ENCODE results near the gene ETV3L.
"Not testable (repeated sequence)": the region's sequence is repeated elsewhere in the genome, so short reads cannot be mapped to it uniquely, and the experiment has no call there.

ETV3L gene

DNA sequence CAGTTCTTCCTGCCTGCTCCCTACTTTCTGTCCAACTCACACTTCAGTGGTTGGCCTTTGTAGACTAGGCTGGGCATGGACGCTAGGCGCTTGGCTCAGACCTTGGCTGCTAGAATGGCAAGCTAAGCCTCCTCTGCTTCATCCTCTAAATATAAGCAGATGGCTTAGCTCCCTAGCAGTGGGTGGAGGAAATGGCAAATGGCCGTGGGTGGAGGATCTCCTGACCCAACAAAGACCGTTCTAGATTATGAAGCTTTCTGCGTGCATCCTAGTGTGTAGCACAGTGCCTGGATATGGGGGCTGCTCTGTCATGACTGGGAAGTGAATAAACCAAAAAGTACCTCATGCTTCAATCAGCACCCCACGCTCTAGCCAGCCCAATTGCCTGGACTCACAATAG, 10.4 kb upstream of the ETV3L start:
- TF ChIP-seq POLR2A (IDR thresholded peaks at IDR 0.05; ENCODE audit: low read depth, low read length) = no peak
- no peak for TF ChIP-seq POLR2AphosphoS5 (IDR thresholded peaks at IDR 0.05; ENCODE audit: low read depth, low read length)
- TF ChIP-seq SPI1 (IDR thresholded peaks at IDR 0.05; ENCODE audit: low read depth, low read length) = no peak
- TF ChIP-seq POU2F2 (IDR thresholded peaks at IDR 0.05; ENCODE audit: low read depth, low read length) = no peak
- no peak for TF ChIP-seq PAX5 (IDR thresholded peaks at IDR 0.05; ENCODE audit: insufficient read depth, low read length, severe bottlenecking)
- no peak for TF ChIP-seq TAF1 (IDR thresholded peaks at IDR 0.05; ENCODE audit: low read depth, low read length)
- DNase-seq (ENCODE audit: insufficient read length, low spot score) (no peak), FAIRE-seq (no peak)

DNA sequence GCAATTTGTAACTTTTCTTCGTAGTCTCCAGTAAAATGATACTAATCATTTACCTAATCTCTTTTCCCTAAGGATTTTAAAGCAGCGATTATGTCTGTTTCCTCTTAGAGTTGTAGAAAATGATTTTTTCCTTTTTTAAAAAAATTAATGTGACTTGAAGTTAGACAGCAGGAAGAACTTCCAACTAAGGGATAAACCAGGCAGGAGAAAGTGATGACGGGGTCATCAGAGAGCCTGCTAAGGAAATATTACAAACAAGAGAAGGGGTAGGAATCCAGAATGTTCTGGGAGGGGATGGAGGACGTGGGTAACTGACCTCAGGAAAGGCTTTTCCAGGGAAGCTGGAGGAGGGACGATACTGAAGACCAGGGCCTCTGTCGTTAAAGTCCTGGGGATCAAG, 8.8 kb upstream of the ETV3L start:
- TF ChIP-seq POLR2A (IDR thresholded peaks at IDR 0.05; ENCODE audit: low read depth, low read length) (no peak), TAF1 (IDR thresholded peaks at IDR 0.05; ENCODE audit: low read depth, low read length) (no peak), SPI1 (IDR thresholded peaks at IDR 0.05; ENCODE audit: low read depth, low read length) (no peak), POU2F2 (IDR thresholded peaks at IDR 0.05; ENCODE audit: low read depth, low read length) (no peak), POLR2AphosphoS5 (IDR thresholded peaks at IDR 0.05; ENCODE audit: low read depth, low read length) (no peak), PAX5 (IDR thresholded peaks at IDR 0.05; ENCODE audit: insufficient read depth, low read length, severe bottlenecking) (no peak)
- FAIRE-seq (no peak), DNase-seq (ENCODE audit: insufficient read length, low spot score) (no peak)

GRCh38 chr1:157107702-157108101, 8.1 kb upstream of the ETV3L start:
- no peak for FAIRE-seq
- no peak for DNase-seq (ENCODE audit: insufficient read length, low spot score)
- TF ChIP-seq POLR2AphosphoS5 (IDR thresholded peaks at IDR 0.05; ENCODE audit: low read depth, low read length) (no peak), SPI1 (IDR thresholded peaks at IDR 0.05; ENCODE audit: low read depth, low read length) (no peak), POU2F2 (IDR thresholded peaks at IDR 0.05; ENCODE audit: low read depth, low read length) (no peak), TAF1 (IDR thresholded peaks at IDR 0.05; ENCODE audit: low read depth, low read length) (no peak), PAX5 (IDR thresholded peaks at IDR 0.05; ENCODE audit: insufficient read depth, low read length, severe bottlenecking) (no peak), POLR2A (IDR thresholded peaks at IDR 0.05; ENCODE audit: low read depth, low read length) (no peak)

GRCh38 chr1:157106813-157107189, 7.2 kb upstream of the ETV3L start:
- TF ChIP-seq SPI1 (IDR thresholded peaks at IDR 0.05; ENCODE audit: low read depth, low read length) = no peak
- no peak for TF ChIP-seq POU2F2 (IDR thresholded peaks at IDR 0.05; ENCODE audit: low read depth, low read length)
- no peak for TF ChIP-seq PAX5 (IDR thresholded peaks at IDR 0.05; ENCODE audit: insufficient read depth, low read length, severe bottlenecking)
- TF ChIP-seq POLR2AphosphoS5 (IDR thresholded peaks at IDR 0.05; ENCODE audit: low read depth, low read length) = no peak
- no peak for TF ChIP-seq TAF1 (IDR thresholded peaks at IDR 0.05; ENCODE audit: low read depth, low read length)
- no peak for TF ChIP-seq POLR2A (IDR thresholded peaks at IDR 0.05; ENCODE audit: low read depth, low read length)
- no peak for DNase-seq (ENCODE audit: insufficient read length, low spot score)
- no peak for FAIRE-seq

DNA sequence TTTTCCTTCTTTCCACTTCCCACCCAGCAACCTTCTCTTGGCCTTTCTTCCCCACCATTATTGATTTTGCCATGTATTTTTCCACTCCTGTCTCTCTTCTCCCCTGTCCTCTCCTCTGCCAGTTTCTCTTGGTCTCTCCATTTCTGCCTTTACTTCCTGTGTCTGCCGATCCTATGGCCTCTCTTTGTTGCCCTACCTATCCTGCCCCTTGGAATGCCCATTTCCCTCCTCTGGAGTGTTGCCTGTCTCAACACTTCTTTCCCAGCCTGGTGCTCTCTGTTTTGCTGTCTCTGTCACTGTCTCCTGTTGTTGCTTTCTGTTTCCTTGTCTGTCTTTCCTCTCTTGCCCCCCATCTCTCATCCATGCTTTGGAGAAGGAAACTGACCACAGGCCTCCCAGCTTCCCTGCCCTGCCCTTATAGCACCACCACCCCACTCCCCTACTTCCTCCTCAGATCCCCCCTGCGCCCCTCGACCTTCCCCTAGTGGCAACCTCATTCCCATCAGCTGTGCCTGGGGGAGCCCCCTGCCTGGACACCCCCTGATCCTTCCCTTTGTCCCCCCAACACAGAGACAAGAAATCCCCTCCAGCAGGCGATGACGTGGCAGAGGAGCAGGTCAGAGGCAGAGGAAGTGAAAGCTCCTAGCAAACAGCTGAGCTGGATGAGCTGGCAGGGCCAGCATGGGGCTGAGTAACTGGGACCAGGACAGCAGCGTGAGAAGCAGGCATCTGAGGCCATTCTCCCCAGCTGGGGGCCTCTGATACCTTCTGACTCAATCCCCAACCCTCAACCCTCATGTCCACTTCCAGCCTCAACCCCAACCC, 6.6 kb upstream of the ETV3L start:
- TF ChIP-seq SPI1 (IDR thresholded peaks at IDR 0.05; ENCODE audit: low read depth, low read length) (peak; percentile 98), POLR2AphosphoS5 (IDR thresholded peaks at IDR 0.05; ENCODE audit: low read depth, low read length) (no peak)
- DNase-seq (ENCODE audit: insufficient read length, low spot score) (peak; percentile 63), FAIRE-seq (peak; percentile 90)

DNA sequence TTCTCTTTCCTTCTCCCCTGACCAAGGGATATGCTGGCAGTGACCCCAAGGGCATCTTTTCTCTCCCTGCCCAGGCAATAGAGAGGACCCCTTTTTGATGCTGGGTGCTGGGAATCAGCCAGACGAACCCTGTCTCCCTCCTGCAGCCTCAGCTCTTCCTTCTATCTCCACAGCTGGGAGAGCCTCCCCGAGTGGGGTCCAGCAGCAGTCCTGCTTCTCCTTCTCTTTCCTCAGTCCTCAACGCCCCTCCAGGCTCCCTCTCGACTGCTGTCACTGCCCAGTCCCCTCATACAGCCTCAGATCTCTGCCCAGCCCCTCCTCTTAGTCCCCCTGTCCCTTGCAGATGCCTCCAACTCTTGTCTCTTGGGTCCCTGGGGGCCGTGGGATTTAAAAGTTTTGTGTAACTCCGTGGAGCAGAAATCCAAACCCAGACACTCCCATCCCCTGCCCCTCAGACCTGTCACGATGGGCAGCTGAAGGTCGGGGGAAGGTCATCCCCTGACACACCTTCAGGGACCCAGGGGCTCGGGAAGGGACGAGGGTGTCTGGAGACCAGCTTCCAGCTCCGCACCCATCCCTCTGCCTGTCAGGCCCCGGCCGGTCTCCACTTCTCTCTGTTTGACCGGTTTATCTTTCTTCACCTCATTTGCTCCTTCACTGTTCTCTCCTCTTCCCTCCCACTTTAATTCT, 5.8 kb upstream of the ETV3L start:
- DNase-seq (ENCODE audit: insufficient read length, low spot score) (no peak), FAIRE-seq (no peak)
- TF ChIP-seq POLR2AphosphoS5 (IDR thresholded peaks at IDR 0.05; ENCODE audit: low read depth, low read length) (no peak), TAF1 (IDR thresholded peaks at IDR 0.05; ENCODE audit: low read depth, low read length) (no peak)

GRCh38 chr1:157104598-157105293, 5.1 kb upstream of the ETV3L start:
- FAIRE-seq (no peak), DNase-seq (ENCODE audit: insufficient read length, low spot score) (no peak)
- TF ChIP-seq POU2F2 (IDR thresholded peaks at IDR 0.05; ENCODE audit: low read depth, low read length) (no peak), TAF1 (IDR thresholded peaks at IDR 0.05; ENCODE audit: low read depth, low read length) (no peak), SPI1 (IDR thresholded peaks at IDR 0.05; ENCODE audit: low read depth, low read length) (no peak), POLR2A (IDR thresholded peaks at IDR 0.05; ENCODE audit: low read depth, low read length) (no peak), POLR2AphosphoS5 (IDR thresholded peaks at IDR 0.05; ENCODE audit: low read depth, low read length) (no peak), PAX5 (IDR thresholded peaks at IDR 0.05; ENCODE audit: insufficient read depth, low read length, severe bottlenecking) (no peak)

DNA sequence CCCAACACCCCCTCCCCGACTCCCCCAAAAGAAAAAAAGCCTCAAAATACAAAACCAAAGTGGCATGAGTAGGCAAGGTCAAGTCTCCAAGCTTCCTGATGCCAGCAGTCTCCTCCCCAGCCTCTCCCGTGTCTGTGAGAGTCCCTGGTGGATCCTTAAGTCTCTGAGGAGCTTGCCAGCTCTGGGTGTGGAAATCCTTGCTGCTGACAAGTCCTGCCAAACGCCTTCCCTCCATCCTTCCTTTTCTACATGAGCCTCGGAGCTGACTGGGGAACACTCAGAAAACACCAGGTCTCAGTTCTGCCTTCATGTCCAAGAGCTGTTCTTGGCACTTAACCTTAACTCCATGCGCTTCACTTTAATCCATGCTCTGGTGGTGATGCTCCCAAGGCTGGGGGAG, 3.7 kb upstream of the ETV3L start:
- TF ChIP-seq POU2F2 (IDR thresholded peaks at IDR 0.05; ENCODE audit: low read depth, low read length) (no peak), PAX5 (IDR thresholded peaks at IDR 0.05; ENCODE audit: insufficient read depth, low read length, severe bottlenecking) (no peak), POLR2A (IDR thresholded peaks at IDR 0.05; ENCODE audit: low read depth, low read length) (no peak), POLR2AphosphoS5 (IDR thresholded peaks at IDR 0.05; ENCODE audit: low read depth, low read length) (no peak), TAF1 (IDR thresholded peaks at IDR 0.05; ENCODE audit: low read depth, low read length) (no peak), SPI1 (IDR thresholded peaks at IDR 0.05; ENCODE audit: low read depth, low read length) (no peak)
- no peak for FAIRE-seq
- no peak for DNase-seq (ENCODE audit: insufficient read length, low spot score)

DNA sequence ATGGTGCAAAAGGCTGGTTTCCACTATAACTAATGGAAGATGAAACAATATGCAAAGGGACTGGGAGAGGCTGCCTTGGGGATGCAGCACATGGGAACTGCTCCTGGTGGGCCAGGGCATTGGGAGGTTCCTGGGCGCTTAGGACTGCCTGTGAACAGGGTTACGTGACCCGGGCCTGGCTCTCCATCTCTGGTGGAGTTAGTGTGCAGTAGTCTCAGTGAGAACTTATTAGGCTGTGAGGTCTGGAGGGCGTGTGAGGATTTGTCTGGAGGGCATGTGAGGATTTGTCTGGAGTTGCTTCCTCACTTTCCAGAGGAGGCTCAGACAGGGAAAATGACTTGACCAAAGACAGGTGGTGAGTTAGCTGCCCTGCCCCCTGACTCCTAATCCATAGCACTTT, 1.5 kb upstream of the ETV3L start:
- TF ChIP-seq PAX5 (IDR thresholded peaks at IDR 0.05; ENCODE audit: insufficient read depth, low read length, severe bottlenecking) (no peak), SPI1 (IDR thresholded peaks at IDR 0.05; ENCODE audit: low read depth, low read length) (no peak), POLR2AphosphoS5 (IDR thresholded peaks at IDR 0.05; ENCODE audit: low read depth, low read length) (no peak)
- no peak for FAIRE-seq
- DNase-seq (ENCODE audit: insufficient read length, low spot score) = no peak

- FAIRE-seq; DNase-seq (ENCODE audit: insufficient read length, low spot score): not testable (repeated sequence)
Measured at GRCh38 chr1:157098987-157099632, 498 bp downstream of the ETV3L start.

Data from GM12891 (cell line).